GM12873 (cell line): ENCODE data around the gene FAM229B.

Source experiments
- CTCF ChIP-seq: IDR thresholded peaks from 2 replicates; pipeline ENCODE4 v1.5.1; 2012; ENCODE audit warnings: low read depth, mild to moderate bottlenecking, moderate library complexity, low read length, control low read depth; ENCODE audit not compliant: insufficient read depth; ENCODE audit errors: missing control alignments

The FAM229B gene

DNA sequence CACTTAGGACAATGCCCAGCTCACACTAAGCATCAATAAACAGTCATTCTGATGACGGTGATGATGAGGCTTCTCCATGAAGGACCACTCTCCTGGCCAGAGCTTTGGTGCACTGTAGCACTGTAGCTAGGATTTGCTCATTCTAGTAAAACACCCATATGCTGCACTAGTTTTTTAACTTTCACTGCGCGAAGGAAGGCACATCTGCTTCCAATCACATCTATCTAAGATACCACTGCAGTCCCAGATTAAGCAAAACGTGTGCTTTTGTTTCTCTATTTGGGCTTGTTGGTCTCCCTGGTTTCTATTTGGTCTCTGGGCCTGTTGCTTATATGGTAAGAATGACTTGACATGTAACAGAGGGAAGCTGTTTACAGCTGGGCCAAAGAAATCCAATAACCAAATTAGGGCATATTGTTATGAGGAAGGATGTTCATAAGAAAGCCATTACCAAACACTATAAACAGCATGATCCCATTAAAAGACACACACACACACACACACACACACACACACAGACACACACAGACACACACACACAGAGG, 62.4 kb downstream of the FAM229B start:
- TF ChIP-seq CTCF: no peak

GRCh38 chr6:112150363-112150762, 63.0 kb downstream of the FAM229B start:
- TF ChIP-seq CTCF: no peak
